IPS DF 6.9 (cell line): Measurements from ENCODE around the gene RIPK4.

ENCODE experiments used
- DNase-seq: peaks from one replicate; pipeline ENCODE4 v3.0.0-alpha.2; 2013; ENCODE audit warnings: low read depth, low spot score
- H3K27ac ChIP-seq: one replicate; pipeline ENCODE4 v1.5.1; 2013; ENCODE audit warnings: low read length, control low read depth
- H3K27me3 ChIP-seq: 2 replicates; pipeline ENCODE4 v1.6.1; 2013; ENCODE audit warnings: mild to moderate bottlenecking, low read length; ENCODE audit not compliant: control insufficient read depth, insufficient read depth
- H3K36me3 ChIP-seq: 2 replicates; pipeline ENCODE4 v1.6.1; 2013; ENCODE audit warnings: low read length; ENCODE audit not compliant: control insufficient read depth, insufficient read depth
- H3K4me1 ChIP-seq: 2 replicates; pipeline ENCODE4 v1.6.1; 2013; ENCODE audit warnings: low read length; ENCODE audit not compliant: control insufficient read depth, insufficient read depth
- H3K4me3 ChIP-seq: 2 replicates; pipeline ENCODE4 v1.5.1; 2013; ENCODE audit warnings: mild to moderate bottlenecking, low read length
- H3K9me3 ChIP-seq: 2 replicates; pipeline ENCODE4 v1.6.1; 2013; ENCODE audit warnings: low read length, inconsistent platforms; ENCODE audit not compliant: control insufficient read depth, insufficient read depth
- WGBS: extraction: QIAGEN DNeasy Blood & Tissue Kit; methylation state at CpG from one replicate; pipeline ENCODE4 v1.1.7; 2013; ENCODE audit warnings: mixed read lengths, missing lambda C conversion rate; ENCODE audit not compliant: insufficient read length, insufficient coverage; 5-methylcytosine and 5-hydroxymethylcytosine counted together

The RIPK4 gene

DNA sequence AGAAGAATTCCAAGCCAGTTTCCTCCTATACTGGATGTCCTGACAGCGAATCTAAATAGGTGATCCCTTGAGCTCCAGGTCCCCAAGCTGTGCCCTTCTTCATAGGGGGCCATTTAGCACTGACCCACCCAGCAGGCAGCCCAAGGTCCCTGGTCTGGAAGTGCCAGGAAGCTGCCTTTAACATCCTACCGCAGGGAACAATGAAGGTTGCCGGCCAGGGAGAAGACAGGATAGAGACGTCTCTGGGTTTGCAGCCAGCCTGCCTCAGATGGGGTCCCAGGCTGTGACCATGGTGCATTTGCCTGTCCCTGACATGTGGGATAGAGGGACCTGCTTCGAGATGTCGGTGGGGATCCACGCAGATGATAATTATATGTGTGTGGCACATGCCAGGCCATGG lies 2.7 kb upstream of the RIPK4 start:
- Histone ChIP-seq H3K4me1 (peaks cover 11% of the 10 kb centered on the region), H3K27me3 (peaks cover 46% of the 10 kb centered on the region), H3K9me3 (no peaks in the 10 kb centered on the region), H3K36me3 (no peaks in the 10 kb centered on the region), H3K27ac (no peak overlapping the region), H3K4me3 (no peak overlapping the region)
- WGBS = no CpG with 5 or more reads among the region's 7 CpGs
- no peak for DNase-seq

DNA sequence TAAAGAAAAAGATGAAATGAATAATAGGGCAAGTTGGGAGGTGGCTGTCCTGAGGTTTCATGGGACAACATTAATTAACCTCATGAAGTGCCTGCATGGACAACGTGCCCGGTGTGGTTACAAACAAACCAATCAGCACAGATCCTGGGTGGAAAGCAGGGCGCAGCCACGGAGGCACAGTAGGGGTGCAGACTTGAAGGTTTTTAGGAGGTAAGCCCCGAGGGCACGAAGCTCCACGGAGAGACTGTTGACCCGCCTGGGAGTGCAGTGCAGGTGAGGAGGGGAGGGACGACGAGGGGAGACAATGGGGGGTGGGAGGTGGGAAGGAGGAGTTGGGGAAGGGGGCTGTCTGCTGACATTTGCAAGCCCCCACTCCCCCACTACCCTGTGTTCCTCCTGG lies 2.3 kb upstream of the RIPK4 start:
- Histone ChIP-seq H3K9me3 (no peaks in the 10 kb centered on the region), H3K4me1 (peaks cover 12% of the 10 kb centered on the region), H3K27ac (no peak overlapping the region), H3K4me3 (no peak overlapping the region), H3K36me3 (no peaks in the 10 kb centered on the region), H3K27me3 (peaks cover 50% of the 10 kb centered on the region)
- no peak for DNase-seq
- no CpG with 5 or more reads among the region's 10 CpGs for WGBS

DNA sequence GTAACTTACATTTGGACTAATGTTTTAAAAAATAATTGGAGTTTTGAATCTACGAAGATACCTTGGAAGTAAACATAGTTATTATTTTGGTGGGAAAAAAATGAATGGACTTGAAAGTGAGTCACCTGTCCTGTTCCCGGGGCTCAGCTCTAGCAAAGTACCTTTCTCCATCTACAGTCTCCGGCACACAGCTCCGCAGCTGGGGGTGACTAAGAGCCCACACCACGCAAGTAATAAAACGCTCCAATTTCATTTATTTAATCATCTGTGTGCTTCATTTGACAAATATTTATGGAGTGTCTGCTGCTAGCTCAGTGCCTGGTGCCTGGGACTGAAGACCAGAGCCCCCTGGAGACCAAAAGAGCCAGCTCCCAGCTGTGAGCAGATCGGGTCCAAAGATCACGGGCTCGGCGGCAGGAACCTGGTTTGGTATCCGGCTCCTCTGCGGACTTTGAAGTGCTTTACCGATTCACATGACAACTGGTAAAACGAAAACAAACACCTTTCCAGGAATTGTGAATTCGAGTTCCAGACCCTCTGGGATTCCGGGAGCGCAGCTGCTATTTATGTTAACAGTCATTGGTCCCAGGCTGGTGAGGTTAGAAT lies 1.7 kb upstream of the RIPK4 start:
- DNase-seq = no peak
- H3K4me1 ChIP-seq = peaks cover 12% of the 10 kb centered on the region
- H3K9me3 ChIP-seq = no peaks in the 10 kb centered on the region
- peaks cover 56% of the 10 kb centered on the region for H3K27me3 ChIP-seq
- WGBS = no CpG with 5 or more reads among the region's 17 CpGs
- no peaks in the 10 kb centered on the region for H3K36me3 ChIP-seq
- H3K4me3 ChIP-seq = no peak overlapping the region
- H3K27ac ChIP-seq = no peak overlapping the region

DNA sequence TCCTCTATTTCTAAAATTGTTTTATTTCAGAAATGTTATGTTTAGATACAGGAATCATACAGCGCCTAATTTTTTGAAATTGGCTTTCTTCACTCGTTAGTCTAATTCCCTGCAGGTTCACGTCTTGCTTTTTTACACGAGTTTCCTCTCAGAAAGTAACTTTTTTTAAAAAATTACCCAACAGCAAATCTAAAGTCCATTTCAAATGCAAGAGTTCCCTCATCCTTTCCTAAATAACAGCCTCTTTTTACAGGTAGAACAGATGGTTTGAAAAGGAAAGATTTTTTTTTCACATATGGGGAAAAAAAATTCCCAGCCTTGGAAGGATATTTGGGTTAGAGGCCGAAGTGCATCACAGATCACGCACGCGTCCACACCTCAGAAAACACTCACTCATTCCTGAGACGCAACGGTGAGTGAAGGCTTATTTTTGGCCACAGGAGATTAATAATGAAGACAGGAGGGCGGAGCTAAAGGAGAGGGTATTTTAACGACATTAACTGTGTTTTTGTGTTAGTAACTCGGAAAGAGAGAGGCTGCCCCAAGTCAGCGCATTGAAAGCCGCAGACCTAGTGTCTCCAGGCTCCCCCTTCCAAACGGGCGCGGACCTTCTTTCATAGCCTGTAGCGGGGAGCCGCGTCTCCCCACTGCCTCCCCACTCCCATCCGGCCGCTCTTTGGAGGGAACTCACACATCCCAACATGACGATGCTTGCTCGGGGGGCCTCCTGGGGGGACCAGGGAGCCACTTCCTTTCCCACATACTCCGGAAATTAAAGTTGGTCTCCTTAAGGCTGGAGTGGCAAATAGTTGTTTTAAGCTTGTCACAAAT lies 969 bp upstream of the RIPK4 start:
- H3K4me3 ChIP-seq = no peak overlapping the region; the same call in 1 of the 2 replicates
- H3K36me3 ChIP-seq = no peaks in the 10 kb centered on the region
- no CpG with 5 or more reads among the region's 26 CpGs for WGBS
- peaks cover 12% of the 10 kb centered on the region for H3K4me1 ChIP-seq
- H3K9me3 ChIP-seq = no peaks in the 10 kb centered on the region
- no peak for DNase-seq
- peaks cover 62% of the 10 kb centered on the region for H3K27me3 ChIP-seq
- no peak overlapping the region for H3K27ac ChIP-seq

DNA sequence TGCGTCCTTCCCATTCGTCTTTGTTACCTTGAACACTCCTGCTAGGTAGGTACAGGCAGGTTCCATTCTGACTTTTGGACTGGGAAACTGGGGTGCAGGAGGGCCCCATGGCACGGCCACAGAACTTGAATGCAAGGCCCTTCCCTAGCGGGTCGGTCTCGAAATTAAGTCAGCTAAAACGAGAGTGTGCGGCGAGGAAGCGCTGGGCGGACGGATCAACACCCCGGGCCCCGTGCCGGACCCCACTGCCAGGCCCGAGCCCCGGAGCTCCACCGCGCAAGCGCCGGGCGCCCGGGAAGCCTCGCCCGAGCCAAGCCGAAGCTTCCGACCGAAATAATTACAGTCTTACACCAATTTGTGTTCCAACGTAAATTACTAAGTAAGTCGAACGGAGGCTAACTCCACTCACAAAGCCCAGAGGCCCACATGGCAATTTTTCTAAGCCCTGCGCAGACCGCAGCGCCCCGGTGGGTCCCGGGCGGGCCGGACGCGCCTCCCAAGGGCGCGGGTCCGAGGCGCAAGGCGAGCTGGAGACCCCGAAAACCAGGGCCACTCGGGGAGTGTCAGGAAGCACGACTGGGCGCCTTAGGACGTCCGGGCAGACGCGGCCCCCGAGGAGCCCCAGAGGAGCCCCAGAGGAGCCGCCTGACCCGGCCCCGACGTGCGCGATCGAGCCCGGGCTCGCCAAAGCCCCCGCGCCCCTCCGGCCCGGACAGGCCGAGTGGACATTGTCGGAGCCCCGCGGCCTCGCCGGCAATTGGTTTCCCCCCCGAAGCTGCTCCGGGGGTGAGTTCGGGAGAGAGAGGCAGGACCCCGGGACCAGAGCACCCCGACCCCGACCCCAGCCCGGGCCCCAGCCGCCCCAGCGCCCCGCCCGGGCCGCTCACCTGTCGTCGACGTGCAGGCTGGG lies 624 bp downstream of the RIPK4 start:
- Histone ChIP-seq H3K27ac (no peak overlapping the region), H3K4me3 (peak overlapping the region; percentile 52; the same call in 1 of the 2 replicates), H3K9me3 (no peaks in the 10 kb centered on the region), H3K27me3 (peaks cover 65% of the 10 kb centered on the region), H3K4me1 (peaks cover 8% of the 10 kb centered on the region; the same call in 1 of the 2 replicates), H3K36me3 (no peaks in the 10 kb centered on the region)
- WGBS = no CpG with 5 or more reads among the region's 88 CpGs
- no peak for DNase-seq

DNA sequence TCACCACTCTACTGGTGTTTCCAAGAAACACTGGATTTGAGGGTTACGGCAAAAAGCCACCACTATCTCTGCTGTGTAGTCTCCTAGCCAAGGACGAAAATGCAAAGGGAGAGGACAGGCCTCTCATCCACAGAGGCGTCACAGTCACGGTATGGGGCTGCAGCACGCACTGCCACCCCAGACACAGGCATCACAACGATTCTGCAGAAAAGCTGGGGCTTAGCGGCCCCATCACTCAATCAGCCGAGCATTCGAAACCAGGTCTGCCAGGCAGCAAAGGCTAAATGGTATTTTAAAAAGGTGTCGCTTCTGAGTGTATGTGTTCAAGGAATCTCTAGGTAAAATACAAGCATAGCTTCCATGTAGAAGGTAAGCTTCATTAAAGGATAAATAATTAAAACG lies 1.4 kb downstream of the RIPK4 start:
- H3K27me3 ChIP-seq = peaks cover 60% of the 10 kb centered on the region
- no CpG with 5 or more reads among the region's 11 CpGs for WGBS
- no peak overlapping the region for H3K27ac ChIP-seq
- no peaks in the 10 kb centered on the region for H3K9me3 ChIP-seq
- no peaks in the 10 kb centered on the region for H3K36me3 ChIP-seq
- DNase-seq = no peak
- H3K4me1 ChIP-seq = peaks cover 12% of the 10 kb centered on the region
- no peak overlapping the region for H3K4me3 ChIP-seq

DNA sequence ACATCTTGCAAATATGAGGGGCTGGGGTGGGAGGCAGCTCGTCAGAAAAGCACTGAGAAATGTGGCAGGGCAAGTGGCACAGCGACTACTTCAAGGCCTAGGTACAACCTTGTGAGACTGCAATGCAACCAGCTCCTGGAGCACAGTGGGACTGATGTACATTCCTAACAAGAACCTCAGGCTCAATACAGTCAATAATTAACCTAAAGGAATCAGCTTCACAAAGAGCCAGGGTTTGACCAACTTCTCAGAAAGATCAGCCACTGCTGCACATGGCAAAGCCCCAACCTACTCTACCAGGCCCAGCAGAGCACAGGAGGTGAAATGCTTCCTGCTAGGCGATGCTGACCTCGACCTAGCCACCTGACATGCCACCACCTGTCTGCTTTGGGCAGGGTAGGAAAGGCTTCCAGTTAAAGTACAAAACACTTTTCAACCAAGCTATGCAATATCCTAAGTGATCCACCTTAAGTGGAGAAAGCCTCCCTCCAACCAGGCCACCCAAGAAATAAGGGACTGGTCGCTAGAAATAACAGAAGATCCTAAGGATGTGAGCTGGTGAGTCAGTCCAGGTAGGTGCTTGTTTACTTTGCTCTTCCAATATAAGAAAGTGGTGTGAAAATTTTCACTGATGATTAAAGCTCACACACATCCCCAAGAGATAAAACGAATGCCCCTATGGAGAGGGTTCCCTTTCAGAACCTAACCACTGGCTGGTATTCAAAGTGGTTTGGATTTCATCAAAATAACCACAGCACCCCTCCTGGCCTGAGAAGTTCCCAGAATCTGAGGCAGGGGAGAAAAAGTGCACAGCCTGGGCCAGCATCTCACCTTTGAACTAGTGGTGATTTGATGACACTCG lies 2.1 kb downstream of the RIPK4 start:
- no peaks in the 10 kb centered on the region for H3K9me3 ChIP-seq
- H3K36me3 ChIP-seq = no peaks in the 10 kb centered on the region
- DNase-seq = no peak
- no peak overlapping the region for H3K27ac ChIP-seq
- H3K4me3 ChIP-seq = no peak overlapping the region
- H3K27me3 ChIP-seq = peaks cover 55% of the 10 kb centered on the region
- WGBS = no CpG with 5 or more reads among the region's 7 CpGs
- peaks cover 13% of the 10 kb centered on the region for H3K4me1 ChIP-seq

DNA sequence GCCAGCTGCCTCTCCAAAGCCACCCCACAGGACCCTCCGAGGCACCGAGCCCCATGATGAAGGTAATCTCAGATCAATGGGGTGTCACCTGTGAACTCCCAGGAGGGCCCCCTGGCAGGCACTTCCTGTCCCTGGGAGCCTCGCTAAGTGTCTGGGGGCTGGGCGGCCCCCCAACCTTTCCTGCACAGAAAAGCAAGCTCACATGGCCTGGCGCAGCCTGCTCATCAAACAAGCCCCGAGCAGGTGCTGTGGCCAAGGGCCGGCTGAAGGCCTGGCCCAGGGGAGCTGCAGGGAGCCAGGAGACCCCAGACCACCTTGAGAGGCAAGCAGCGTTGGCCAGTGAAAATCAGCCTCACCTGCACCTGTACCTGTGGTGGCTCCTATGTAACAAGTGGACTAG lies 2.9 kb downstream of the RIPK4 start:
- Histone ChIP-seq H3K27me3 (peaks cover 49% of the 10 kb centered on the region), H3K4me3 (no peak overlapping the region), H3K27ac (no peak overlapping the region), H3K9me3 (no peaks in the 10 kb centered on the region), H3K36me3 (no peaks in the 10 kb centered on the region), H3K4me1 (peaks cover 8% of the 10 kb centered on the region)
- WGBS = no CpG with 5 or more reads among the region's 8 CpGs
- DNase-seq = no peak

DNA sequence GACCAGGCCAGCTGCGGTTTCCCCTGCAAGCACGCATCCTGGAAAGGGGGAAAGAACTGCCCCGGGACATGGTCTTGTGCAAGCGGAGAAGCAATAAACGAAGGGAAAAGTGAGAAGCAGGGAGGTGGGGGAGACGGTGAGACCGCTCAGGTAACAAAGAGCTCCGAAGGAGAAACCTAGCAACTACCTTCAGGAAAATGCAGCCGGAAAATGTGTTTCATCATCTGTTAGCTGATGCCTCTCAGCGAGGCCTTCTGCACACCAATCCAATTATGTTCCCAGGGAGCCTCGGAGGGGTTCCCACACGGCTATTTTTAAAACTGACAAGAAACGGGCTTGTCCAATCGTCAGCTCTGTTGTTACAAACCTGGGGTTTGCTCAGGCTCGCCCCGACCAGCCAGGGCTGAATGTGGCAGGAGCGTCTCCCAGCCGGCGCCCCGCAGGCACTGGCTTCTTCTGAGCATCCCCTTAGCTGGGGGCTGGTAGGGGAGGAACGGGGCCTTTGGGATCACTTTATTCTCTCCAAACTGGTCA lies 3.4 kb downstream of the RIPK4 start:
- WGBS = no CpG with 5 or more reads among the region's 21 CpGs
- no peak for DNase-seq
- no peak overlapping the region for H3K27ac ChIP-seq
- no peaks in the 10 kb centered on the region for H3K36me3 ChIP-seq
- H3K9me3 ChIP-seq = no peaks in the 10 kb centered on the region
- no peak overlapping the region for H3K4me3 ChIP-seq
- H3K27me3 ChIP-seq = peaks cover 45% of the 10 kb centered on the region
- H3K4me1 ChIP-seq = peaks cover 9% of the 10 kb centered on the region
